Stimulated activated CD8-positive, alpha-beta memory T cell treated with anti-CD3 and anti-CD28 coated beads, Interleukin-12 subunit alpha, Interleukin-12 subunit beta, amount 100 ng/mL, for 4 hours (primary cell): ENCODE data around the gene SIK1.
"Not testable (repeated sequence)": the region's sequence is repeated elsewhere in the genome, so short reads cannot be mapped to it uniquely, and the experiment has no call there.

Source experiments
- DNase-seq: peaks from one replicate; pipeline ENCODE4 v3.0.0-alpha.2; 2020; ENCODE audit warnings: low read depth

SIK1 gene

DNA sequence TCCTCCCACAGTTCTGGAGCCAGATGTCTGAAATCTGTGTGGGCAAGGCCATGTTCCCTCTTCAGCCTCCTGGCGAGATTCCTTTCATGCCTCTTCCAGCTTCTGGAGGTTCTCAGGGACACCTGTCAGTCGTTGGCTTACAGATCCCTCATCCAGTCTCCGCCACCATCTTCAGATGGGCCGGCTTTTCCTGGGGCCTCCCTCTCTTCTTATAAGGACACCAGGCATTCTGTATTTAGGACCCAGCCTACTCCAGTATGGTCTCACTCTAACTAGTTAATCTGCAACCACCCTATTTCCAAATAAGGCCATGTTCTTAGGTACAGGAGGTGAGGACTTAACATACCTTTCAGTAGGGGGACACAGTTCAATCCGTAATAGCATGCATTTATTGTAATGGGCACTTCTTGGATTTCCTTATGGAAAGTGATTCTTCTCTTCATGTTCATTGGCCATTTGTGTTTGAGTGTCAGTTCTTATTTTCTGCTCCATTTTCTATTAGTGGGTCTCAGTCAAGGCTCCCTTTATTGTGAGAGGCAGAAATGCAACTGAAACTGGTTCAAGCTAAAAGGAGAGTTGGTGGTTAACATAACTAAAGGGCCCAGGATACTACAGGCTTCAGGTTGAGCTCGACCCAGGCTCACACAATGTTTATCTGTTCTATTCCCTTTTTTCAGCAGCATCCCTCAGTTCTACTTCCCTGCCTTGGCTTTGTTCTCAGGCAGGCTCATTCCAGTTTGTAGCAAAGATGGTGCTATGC lies 12.6 kb upstream of the SIK1 start:
- DNase-seq = not testable (repeated sequence)

- DNase-seq = not testable (repeated sequence)
Measured at GRCh38 chr21:43436272-43436671, 9.3 kb upstream of the SIK1 start.

GRCh38 chr21:43433340-43434136 lies 6.6 kb upstream of the SIK1 start:
- DNase-seq = not testable (repeated sequence)

DNA sequence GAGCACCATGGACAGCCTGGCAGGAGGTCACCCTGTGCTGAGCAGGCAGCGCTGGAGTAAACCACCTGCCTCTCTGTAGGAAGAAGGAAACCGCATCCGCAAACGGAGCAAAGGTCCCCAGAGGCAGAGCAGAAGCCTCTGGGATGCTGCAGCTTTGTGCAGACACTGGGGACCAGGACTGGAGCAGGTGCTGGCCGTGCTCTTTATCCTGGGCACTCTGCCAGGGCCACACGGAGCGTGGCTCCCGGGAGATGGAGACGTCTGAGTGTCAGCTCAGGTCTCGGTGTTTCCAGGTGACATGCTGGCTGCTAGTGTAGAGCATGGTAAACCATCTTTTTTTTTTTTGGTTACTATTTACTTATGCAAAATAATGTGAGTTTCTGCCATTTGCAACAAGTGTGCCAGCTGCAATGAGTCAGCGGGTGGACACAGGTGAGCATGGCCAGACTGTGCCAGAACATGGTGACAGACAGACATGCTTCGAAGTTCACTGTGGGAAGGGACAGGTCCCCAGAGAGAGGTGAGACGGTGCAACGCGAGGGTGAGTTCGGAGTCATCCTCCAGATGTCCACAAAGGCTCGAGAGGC lies 4.0 kb upstream of the SIK1 start:
- not testable (repeated sequence) for DNase-seq

DNA sequence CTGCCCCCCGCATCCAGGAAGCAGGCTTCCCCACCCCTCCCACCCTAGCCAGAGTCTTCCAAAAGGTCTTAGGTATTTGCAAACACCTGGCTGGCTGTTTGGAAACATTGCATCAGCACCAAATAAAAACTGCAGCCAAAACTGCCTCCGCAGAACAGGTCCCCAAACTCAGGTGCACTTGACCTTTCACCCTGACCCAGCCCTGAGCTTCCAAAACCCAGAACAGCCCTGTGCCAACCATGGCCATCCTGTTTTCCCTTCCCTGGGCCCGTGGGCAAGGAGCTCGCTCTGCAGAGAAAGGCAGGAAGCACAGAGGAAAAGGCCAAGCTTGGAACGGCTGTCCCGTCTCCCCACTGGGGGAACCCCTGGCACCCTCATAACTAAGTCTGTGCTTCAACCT lies 2.0 kb upstream of the SIK1 start:
- not testable (repeated sequence) for DNase-seq

DNA sequence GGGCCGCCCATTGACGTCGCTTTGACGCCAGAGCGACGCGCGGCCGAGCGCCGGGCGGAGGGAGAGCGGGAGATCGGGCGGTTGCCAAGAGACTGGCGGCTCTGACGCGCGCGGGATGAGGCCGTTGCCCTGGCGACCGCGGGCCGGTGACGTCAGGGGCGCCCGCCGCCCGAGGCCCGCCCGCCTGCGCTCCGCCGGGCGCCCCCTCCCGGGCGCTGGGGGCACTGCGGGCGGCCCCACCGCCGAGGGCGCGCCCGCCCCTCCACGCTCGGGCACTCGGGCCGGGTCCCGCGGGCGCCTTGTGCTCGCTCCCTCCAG lies 270 bp upstream of the SIK1 start:
- not testable (repeated sequence) for DNase-seq

DNA sequence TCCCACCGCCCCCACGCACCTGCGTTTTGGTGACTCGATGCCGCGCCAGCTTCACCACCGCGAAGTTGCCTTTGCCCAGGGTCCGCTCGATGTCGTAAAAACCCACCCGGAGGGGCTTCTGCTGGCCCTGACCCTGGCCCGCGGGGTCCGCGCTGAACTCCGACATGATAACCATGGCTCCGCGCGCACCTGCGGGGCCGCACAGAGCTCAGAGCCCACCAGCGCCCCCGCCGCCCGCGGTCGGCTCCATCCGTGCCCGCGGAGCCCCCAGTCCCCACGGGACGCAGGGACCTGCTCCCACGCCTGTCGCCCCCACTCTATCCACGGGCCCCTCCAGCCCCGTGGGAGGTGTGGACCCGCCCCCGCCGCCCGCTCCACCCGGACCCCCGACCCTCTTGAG lies 927 bp downstream of the SIK1 start:
- not testable (repeated sequence) for DNase-seq

DNA sequence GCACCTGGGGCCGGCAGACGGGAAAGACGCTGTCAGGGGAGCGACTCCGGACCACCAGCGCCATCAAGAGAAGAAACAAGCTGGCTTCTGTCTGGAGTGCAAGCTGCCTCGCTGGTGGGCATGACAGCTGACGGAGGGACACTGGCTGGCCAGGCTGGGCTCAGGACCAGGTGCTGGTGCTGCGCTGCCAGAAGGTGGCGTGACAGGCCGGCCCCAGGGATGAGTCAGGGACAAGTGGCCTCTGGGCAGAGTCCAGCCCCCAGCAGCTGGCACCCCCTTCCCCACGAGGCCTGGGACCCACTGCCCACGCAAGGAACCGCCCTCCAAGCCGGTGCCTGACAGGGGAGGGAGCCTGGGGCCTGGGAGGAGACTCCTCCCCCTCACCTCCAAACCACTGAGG lies 7.5 kb downstream of the SIK1 start:
- DNase-seq = not testable (repeated sequence)

GRCh38 chr21:43414576-43414975 lies 12.4 kb downstream of the SIK1 start:
- DNase-seq = not testable (repeated sequence)

GRCh38 chr21:43412020-43412788 lies 14.7 kb downstream of the SIK1 start:
- DNase-seq = not testable (repeated sequence)

DNA sequence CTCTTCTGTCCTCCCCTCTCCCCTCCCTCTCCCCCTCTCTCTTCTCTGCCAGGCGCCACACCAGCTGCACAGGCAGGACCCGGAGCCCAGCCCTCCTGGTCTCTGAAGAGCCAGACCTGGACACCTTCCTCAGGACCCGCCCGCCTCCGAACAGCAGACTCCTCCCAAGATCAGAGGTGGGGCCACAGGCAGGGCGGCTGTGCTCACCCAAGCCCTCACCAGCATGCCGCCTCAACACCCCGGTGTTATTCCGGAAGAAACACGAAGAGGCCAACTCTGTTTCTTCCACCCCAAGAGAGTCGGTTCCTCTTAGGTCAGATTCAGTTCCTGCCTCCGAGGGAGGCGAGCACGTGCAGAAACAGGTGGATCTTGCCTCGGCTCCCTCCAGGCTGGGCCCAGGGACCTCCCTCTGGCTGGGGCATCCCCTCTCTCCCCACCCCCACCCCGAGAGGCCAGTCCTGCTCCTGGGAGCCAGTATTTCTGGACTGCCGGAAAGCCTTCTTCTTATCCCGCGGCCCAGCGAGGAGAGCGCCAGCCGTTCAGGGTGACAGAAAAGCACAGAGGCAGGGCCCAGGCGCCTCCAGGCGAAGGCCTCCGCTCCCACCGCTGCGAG lies 16.4 kb downstream of the SIK1 start:
- DNase-seq = not testable (repeated sequence)

DNA sequence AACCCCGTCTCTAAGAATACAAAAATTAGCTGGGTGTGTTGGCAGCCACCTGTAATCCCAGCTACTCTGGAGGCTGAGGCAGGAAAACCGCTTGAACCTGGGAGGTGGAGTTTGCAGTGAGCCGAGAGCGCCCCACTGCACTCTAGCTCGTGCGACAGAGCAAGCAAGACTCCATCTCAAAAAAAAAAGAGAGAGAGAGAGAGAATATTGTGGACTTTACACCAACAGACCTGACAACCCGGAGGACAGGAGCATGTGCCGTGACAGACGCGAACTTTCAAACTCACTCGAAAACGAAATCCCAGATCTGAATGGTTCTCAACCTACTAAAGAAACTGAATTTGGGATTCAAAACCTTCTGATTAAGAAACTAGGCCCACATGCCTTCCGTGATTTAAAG lies 19.8 kb downstream of the SIK1 start:
- DNase-seq = not testable (repeated sequence)

- DNase-seq = not testable (repeated sequence)
Measured at GRCh38 chr21:43404450-43404849, 22.5 kb downstream of the SIK1 start.

GRCh38 chr21:43403651-43404430 lies 23.1 kb downstream of the SIK1 start:
- not testable (repeated sequence) for DNase-seq

DNA sequence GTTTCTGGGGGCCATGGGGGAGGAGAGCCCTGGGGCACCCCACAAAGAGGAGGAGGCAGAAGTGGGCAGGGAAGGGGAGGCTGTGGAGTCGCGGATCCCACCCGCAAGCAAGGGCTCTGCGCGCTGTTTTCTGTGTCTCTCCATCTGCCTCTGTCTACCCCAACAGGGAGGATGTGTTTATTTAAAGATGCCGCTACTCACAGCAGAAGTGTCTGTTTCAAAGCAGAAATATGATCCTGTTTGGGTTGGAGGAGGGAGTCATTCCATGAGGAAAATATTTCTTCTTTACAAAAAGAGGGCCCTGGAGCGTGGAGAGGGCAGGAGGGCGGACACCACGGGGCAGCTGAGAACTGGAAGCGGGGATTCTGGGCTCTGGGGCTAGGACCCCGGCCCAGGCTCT lies 25.8 kb downstream of the SIK1 start:
- not testable (repeated sequence) for DNase-seq

GRCh38 chr21:43399595-43400015 lies 27.3 kb downstream of the SIK1 start:
- DNase-seq = not testable (repeated sequence)

DNA sequence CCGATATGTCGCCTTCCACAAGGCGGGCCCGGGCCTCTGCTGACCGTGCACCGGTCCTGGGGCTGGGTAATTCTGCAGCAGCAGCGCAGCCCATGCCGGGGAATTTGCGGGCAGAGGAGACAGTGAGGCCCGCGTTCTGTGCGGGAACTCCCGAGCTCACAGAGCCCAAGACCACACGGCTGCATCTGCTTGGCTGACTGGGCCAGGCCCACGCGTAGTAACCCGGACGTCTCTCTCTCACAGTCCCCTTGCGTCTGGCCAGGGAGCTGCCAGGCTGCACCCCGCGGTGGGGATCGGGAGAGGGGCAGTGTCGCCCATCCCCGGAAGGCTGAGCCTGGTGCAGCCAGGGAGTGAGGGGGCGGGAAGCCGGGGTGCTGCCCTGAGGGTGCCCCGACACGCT lies 27.8 kb downstream of the SIK1 start:
- DNase-seq = not testable (repeated sequence)

- not testable (repeated sequence) for DNase-seq
Measured at GRCh38 chr21:43398533-43398932, 28.4 kb downstream of the SIK1 start.

DNA sequence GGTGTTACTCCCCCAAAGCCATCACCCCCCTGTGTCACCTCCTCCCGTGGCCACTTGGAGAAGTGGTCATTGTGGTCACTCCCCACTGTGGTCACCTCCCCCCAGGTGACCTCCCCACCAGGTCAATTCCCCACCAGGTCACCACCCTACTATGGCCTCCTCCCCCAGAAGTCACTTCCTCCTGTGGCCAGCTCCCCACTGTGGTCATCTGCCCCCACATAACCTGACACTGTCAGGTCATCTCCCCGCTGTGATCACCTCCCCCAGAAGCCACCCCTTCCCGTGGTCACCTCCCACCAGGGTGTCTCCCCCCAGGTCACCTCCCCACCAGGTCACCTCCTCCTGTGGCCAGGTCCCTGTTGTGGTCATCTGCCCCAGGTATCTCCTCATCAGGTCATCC lies 28.9 kb downstream of the SIK1 start:
- DNase-seq = not testable (repeated sequence)

GRCh38 chr21:43397439-43397808 lies 29.5 kb downstream of the SIK1 start:
- not testable (repeated sequence) for DNase-seq
